GM12878 (cell line): Measurements from ENCODE around the gene RAB25. TPM values are rescaled to one million over a fixed set of nuclear protein-coding genes. Genes with fewer than 3 reads are reported as not detected.
A peak's percentile ranks its signal among the peaks of the same experiment; 100 is the strongest.

Experiments
- ATF2 ChIP-seq: IDR thresholded peaks from 2 replicates; pipeline ENCODE4 v1.6.1; 2012; ENCODE audit warnings: low read length, inconsistent platforms
- BACH1 ChIP-seq: fragments of 450-650 bp; IDR thresholded peaks from 2 replicates; pipeline ENCODE4 v1.6.1; 2017; ENCODE audit warnings: mild to moderate bottlenecking, borderline replicate concordance
- BMI1 ChIP-seq: fragments of 450-650 bp; IDR thresholded peaks from 2 replicates; pipeline ENCODE4 v1.6.1; 2016; ENCODE audit warnings: mild to moderate bottlenecking, moderate library complexity, borderline replicate concordance
- CREM ChIP-seq: IDR thresholded peaks from 2 replicates; pipeline ENCODE4 v1.6.1; 2014; ENCODE audit warnings: antibody characterized with exemption, low read depth
- EED ChIP-seq: sonication (generic); IDR thresholded peaks from 2 replicates; pipeline ENCODE4 v1.6.1; 2016; ENCODE audit warnings: antibody characterized with exemption, low read depth
- EP300 ChIP-seq, 2 experiments: fragments of 150-350 bp in 1 of 2; IDR thresholded peaks; 2 replicates each; pipeline ENCODE4 v1.6.1; 2011 to 2012; ENCODE audit warnings: low read depth in 2 of 2, low read length in 2 of 2, borderline replicate concordance in 1 of 2, improper control_type of control experiment in 1 of 2, inconsistent platforms in 1 of 2; ENCODE audit not compliant: control insufficient read depth in 1 of 2
- GABPA ChIP-seq: IDR thresholded peaks from 2 replicates; pipeline ENCODE4 v1.6.1; 2014; ENCODE audit warnings: antibody characterized with exemption, low read depth, mild to moderate bottlenecking, inconsistent platforms
- GATAD2B ChIP-seq: fragments of 450-650 bp; conservative IDR thresholded peaks from 2 replicates; pipeline ENCODE4 v1.6.1; 2017; ENCODE audit warnings: low read depth, mild to moderate bottlenecking, moderate library complexity
- IKZF2 ChIP-seq, 2 experiments: fragments of 450-650 bp; IDR thresholded peaks; 2 replicates each; pipeline ENCODE4 v1.6.1; 2017; ENCODE audit warnings: mild to moderate bottlenecking in 2 of 2, moderate library complexity in 2 of 2
- IRF4 ChIP-seq: IDR thresholded peaks from 2 replicates; pipeline ENCODE4 v1.6.1; 2011; ENCODE audit warnings: low read depth, low read length
- LARP7 ChIP-seq: fragments of 450-650 bp; IDR thresholded peaks from 2 replicates; pipeline ENCODE4 v1.6.1; 2017; ENCODE audit warnings: mild to moderate bottlenecking
- MAX ChIP-seq: IDR thresholded peaks from 2 replicates; pipeline ENCODE4 v1.6.1; 2012; ENCODE audit warnings: low read depth, low read length, improper control_type of control experiment
- MEF2A ChIP-seq: IDR thresholded peaks from 2 replicates; pipeline ENCODE4 v1.6.1; 2011; ENCODE audit warnings: low read depth, mild to moderate bottlenecking, low read length, moderate library complexity; ENCODE audit not compliant: insufficient read depth
- MYB ChIP-seq: fragments of 150-350 bp; IDR thresholded peaks from 2 replicates; pipeline ENCODE4 v1.6.1; 2014; ENCODE audit warnings: mild to moderate bottlenecking, low read depth, low read length, borderline replicate concordance
- NFYA ChIP-seq: IDR thresholded peaks from 2 replicates; pipeline ENCODE4 v1.6.1; 2011; ENCODE audit warnings: low read depth, mild to moderate bottlenecking, low read length, improper control_type of control experiment, borderline replicate concordance
- PAX5 ChIP-seq: IDR thresholded peaks from 2 replicates; pipeline ENCODE4 v1.6.1; 2011; ENCODE audit warnings: low read depth, low read length, borderline replicate concordance
- POLR2AphosphoS2 ChIP-seq: IDR thresholded peaks from 2 replicates; pipeline ENCODE4 v1.6.1; 2011; ENCODE audit warnings: low read depth, mild to moderate bottlenecking, low read length, improper control_type of control experiment, moderate library complexity
- RELA ChIP-seq: fragments of 450-650 bp; IDR thresholded peaks from 2 replicates; pipeline ENCODE4 v1.8.0; 2014; ENCODE audit warnings: borderline replicate concordance; ENCODE audit not compliant: partially characterized antibody
- SMARCA5 ChIP-seq: fragments of 450-650 bp; IDR thresholded peaks from 2 replicates; pipeline ENCODE4 v1.6.1; 2017; ENCODE audit warnings: mild to moderate bottlenecking
- SP1 ChIP-seq: IDR thresholded peaks from one replicate; pipeline ENCODE4 v1.6.1; 2011; ENCODE audit warnings: low read depth, low read length
- SUPT20H ChIP-seq: IDR thresholded peaks from 2 replicates; pipeline ENCODE4 v1.6.1; 2011; ENCODE audit warnings: low read depth, mild to moderate bottlenecking, low read length, moderate library complexity, borderline replicate concordance; ENCODE audit not compliant: control insufficient read depth
- TAF1 ChIP-seq: IDR thresholded peaks from 2 replicates; pipeline ENCODE4 v1.6.1; 2011; ENCODE audit warnings: mild to moderate bottlenecking, low read depth, low read length, borderline replicate concordance
- TBL1XR1 ChIP-seq: IDR thresholded peaks from 2 replicates; pipeline ENCODE4 v1.6.1; 2012; ENCODE audit warnings: low read depth, low read length, improper control_type of control experiment
- TCF12 ChIP-seq: IDR thresholded peaks from 2 replicates; pipeline ENCODE4 v1.6.1; 2011; ENCODE audit warnings: low read depth, mild to moderate bottlenecking, low read length
- ZBED1 ChIP-seq: IDR thresholded peaks from 2 replicates; pipeline ENCODE4 v1.6.1; 2016; ENCODE audit warnings: borderline replicate concordance
- ZBTB4 ChIP-seq: fragments of 450-650 bp; formaldehyde crosslinking; IDR thresholded peaks from 2 replicates; pipeline ENCODE4 v1.4.0; 2022; ENCODE audit warnings: mild to moderate bottlenecking, moderate library complexity
- ZNF622 ChIP-seq: fragments of 450-650 bp; IDR thresholded peaks from 2 replicates; pipeline ENCODE4 v1.6.1; 2017; ENCODE audit warnings: mild to moderate bottlenecking, inconsistent platforms
- ZZZ3 ChIP-seq: IDR thresholded peaks from 2 replicates; pipeline ENCODE4 v1.6.1; 2011; ENCODE audit warnings: low read depth; ENCODE audit not compliant: control insufficient read depth, insufficient read length
- polyA plus RNA-seq, 11 experiments: library from polyadenylated mRNA; depleted of rRNA in 4 of 11; unstranded in 6 of 11; stranded (reverse) in 5 of 11; fragments of >200 nt; fragmentation: Nextera tagmentation in 4 of 11; fragmentation: Illumina TruSeq in 1 of 11; extraction: Ambion mirVana in 4 of 11; extraction: Trizol in 1 of 11; gene quantifications; 1 replicate in 1 of 11; 2 replicates in 10 of 11; pipeline versions ENCODE4 v1.2.1 to v1.2.3, GENCODE V29; 2011 to 2016; ENCODE audit warnings: inconsistent platforms in 2 of 11, missing spikeins in 2 of 11, low read depth in 1 of 11
- total RNA-seq, 4 experiments: library from RNA; depleted of rRNA in 3 of 4; stranded (reverse); fragments of >200 nt in 3 of 4; fragmentation: Illumina TruSeq in 1 of 4; extraction: Trizol in 1 of 4; gene quantifications; 2 replicates each; pipeline versions ENCODE4 v1.2.1 to v1.2.3, GENCODE V29; 2013 to 2021

RAB25 gene
- total and polyA plus RNA-seq, 10 of the 15 experiments (the other 5 are each of a cell fraction or from before 2014, with no cell fraction given) = 0.16 to 0.36 (median 0.22) TPM; not detected in 7

- no peak for TF ChIP-seq GABPA
- peak; percentile 80 to 84; a peak in 2 of 4 replicates for TF ChIP-seq EP300 (IDR thresholded peaks at IDR 0.05; ENCODE audit: borderline replicate concordance in 1 of 2, control insufficient read depth in 1 of 2, low read depth in 2 of 2, low read length in 2 of 2)
- TF ChIP-seq ATF2 = no peak
- 0 out of 2 replicates have a peak, but pooled peaks have one; percentile 30 for TF ChIP-seq MEF2A
- peak; percentile 94 for TF ChIP-seq EED
- TF ChIP-seq RELA = peak; percentile 90
- TF ChIP-seq SP1 = peak; percentile 73
- TF ChIP-seq TBL1XR1 = peak; percentile 65; the same call in 1 of the 2 replicates
- TF ChIP-seq MAX = no peak
- TF ChIP-seq IRF4 = peak; percentile 74; the same call in 1 of the 2 replicates
- TF ChIP-seq NFYA = no peak
- TF ChIP-seq IKZF2 (IDR thresholded peaks at IDR 0.05) = peak; percentile 77
- TF ChIP-seq POLR2AphosphoS2 = no peak
- no peak for TF ChIP-seq LARP7
- TF ChIP-seq ZNF622 = no peak
- TF ChIP-seq ZBTB4 (CRISPR knock-in tag) = no peak
- TF ChIP-seq BACH1 = peak; percentile 18
- no peak for TF ChIP-seq SUPT20H
- TF ChIP-seq BMI1 = 0 out of 2 replicates have a peak, but pooled peaks have one; percentile 16
- TF ChIP-seq CREM = peak; percentile 83
- peak; percentile 82; the same call in 1 of the 2 replicates for TF ChIP-seq ZBED1
- peak; percentile 35; the same call in 1 of the 2 replicates for TF ChIP-seq GATAD2B
- TF ChIP-seq SMARCA5 = 0 out of 2 replicates have a peak, but pooled peaks have one; percentile 62
- no peak for TF ChIP-seq MYB
- peak; percentile 92 for TF ChIP-seq PAX5
- no peak for TF ChIP-seq ZZZ3
- TF ChIP-seq TCF12 = peak; percentile 81; the same call in 1 of the 2 replicates
- TF ChIP-seq TAF1 = no peak
Measured at GRCh38 chr1:156097499-156098178, 36.7 kb downstream of the RAB25 start (continued).
